ENCODE results near the gene PFDN6. TPM values are rescaled to one million over a fixed set of nuclear protein-coding genes. Genes with fewer than 3 reads are reported as not detected.

Gene PFDN6
- polyA plus RNA-seq, 1 donor (not counting 4 experiments of a cell fraction or from before 2014, with no cell fraction given) = 106 TPM

GRCh38 chr6:33248643-33248931, 40.8 kb upstream of the PFDN6 start:
- H3K27ac ChIP-seq (ENCODE audit: control insufficient read depth, insufficient read depth, low read length) = peak overlapping the region; percentile 93
- no peak for DNase-seq (ENCODE audit: low read depth, low spot score)
- H3K4me3 ChIP-seq (ENCODE audit: control insufficient read depth in 2 of 3, extremely low read depth in 1 of 3, insufficient read depth in 2 of 3, low read depth in 1 of 3, low read length in 3 of 3) = peak overlapping the region; percentile 27 to 84 (median 75)
- no peaks in the 10 kb centered on the region for H4K20me1 ChIP-seq (ENCODE audit: control insufficient read depth, extremely low read depth, insufficient read depth, low read length)
- peaks cover 26% of the 10 kb centered on the region for H3K4me1 ChIP-seq (ENCODE audit: control insufficient read depth, extremely low read depth, insufficient read depth, low read length)
- peak overlapping the region; percentile 90 for H2AFZ ChIP-seq (ENCODE audit: control insufficient read depth, low read length)
- H3K79me2 ChIP-seq (ENCODE audit: control insufficient read depth, insufficient read depth, low read length) = no peaks in the 10 kb centered on the region
- TF ChIP-seq EZH2 (IDR thresholded peaks at IDR 0.05; ENCODE audit: low read length) (no peak), CTCF (optimal IDR thresholded peaks at IDR 0.05 in 1 of 3, IDR thresholded peaks at IDR 0.05 in 1 of 3, conservative IDR thresholded peaks at IDR 0.05 in 1 of 3; ENCODE audit: extremely low read depth in 1 of 3, insufficient read depth in 2 of 3, low read length in 3 of 3) (no peak)
- dilution Hi-C loops (cut with MboI; ENCODE audit: extremely low pct_ligation_motif_present, low sequenced_read_pairs) = no loop called here
- no peak for FAIRE-seq
- no peaks in the 10 kb centered on the region for H3K27me3 ChIP-seq (ENCODE audit: control insufficient read depth, extremely low read depth, insufficient read depth, low read length)
- H3K4me2 ChIP-seq (ENCODE audit: control insufficient read depth, extremely low read depth, insufficient read depth, low read depth, low read length) = peak overlapping the region; percentile 100
- H3K9me1 ChIP-seq (ENCODE audit: control insufficient read depth, extremely low read depth, insufficient read depth, low read length) = no peaks in the 10 kb centered on the region
- peak overlapping the region; percentile 83 for H3K9ac ChIP-seq (ENCODE audit: control insufficient read depth, extremely low read depth, insufficient read depth, low read length)
- H3K36me3 ChIP-seq (ENCODE audit: control insufficient read depth in 2 of 2, extremely low read depth in 1 of 2, insufficient read depth in 2 of 2, low read length in 2 of 2) = peaks cover 0 to 10% of the 10 kb centered on the region in 2 experiments
- no peaks in the 10 kb centered on the region for H3K9me3 ChIP-seq (ENCODE audit: control insufficient read depth, low read depth, low read length)

- TF ChIP-seq EZH2 (IDR thresholded peaks at IDR 0.05; ENCODE audit: low read length) (no peak), CTCF (optimal IDR thresholded peaks at IDR 0.05 in 1 of 3, IDR thresholded peaks at IDR 0.05 in 1 of 3, conservative IDR thresholded peaks at IDR 0.05 in 1 of 3; ENCODE audit: extremely low read depth in 1 of 3, insufficient read depth in 2 of 3, low read length in 3 of 3) (peak in 1 of 3 experiments; percentile 25)
- Histone ChIP-seq H3K27ac (ENCODE audit: control insufficient read depth, insufficient read depth, low read length) (peak overlapping the region; percentile 96), H3K79me2 (ENCODE audit: control insufficient read depth, insufficient read depth, low read length) (no peaks in the 10 kb centered on the region), H3K9me1 (ENCODE audit: control insufficient read depth, extremely low read depth, insufficient read depth, low read length) (no peaks in the 10 kb centered on the region), H3K9me3 (ENCODE audit: control insufficient read depth, low read depth, low read length) (no peaks in the 10 kb centered on the region), H3K4me3 (ENCODE audit: control insufficient read depth in 2 of 3, extremely low read depth in 1 of 3, insufficient read depth in 2 of 3, low read depth in 1 of 3, low read length in 3 of 3) (peak overlapping the region; percentile 53 to 84 (median 75)), H2AFZ (ENCODE audit: control insufficient read depth, low read length) (peak overlapping the region; percentile 91), H3K27me3 (ENCODE audit: control insufficient read depth, extremely low read depth, insufficient read depth, low read length) (no peaks in the 10 kb centered on the region), H3K4me1 (ENCODE audit: control insufficient read depth, extremely low read depth, insufficient read depth, low read length) (peaks cover 26% of the 10 kb centered on the region), H4K20me1 (ENCODE audit: control insufficient read depth, extremely low read depth, insufficient read depth, low read length) (no peaks in the 10 kb centered on the region), H3K36me3 (ENCODE audit: control insufficient read depth in 2 of 2, extremely low read depth in 1 of 2, insufficient read depth in 2 of 2, low read length in 2 of 2) (peaks cover 0 to 10% of the 10 kb centered on the region in 2 experiments), H3K9ac (ENCODE audit: control insufficient read depth, extremely low read depth, insufficient read depth, low read length) (peak overlapping the region; percentile 88), H3K4me2 (ENCODE audit: control insufficient read depth, extremely low read depth, insufficient read depth, low read depth, low read length) (peak overlapping the region; percentile 100)
- DNase-seq (ENCODE audit: low read depth, low spot score) = peak; percentile 92
- dilution Hi-C loops (cut with MboI; ENCODE audit: extremely low pct_ligation_motif_present, low sequenced_read_pairs) = no loop called here
- peak; percentile 81 for FAIRE-seq
Observed at GRCh38 chr6:33248932-33249731, 40.3 kb upstream of the PFDN6 start.
